Nucleus accumbens (tissue), 56 donors: ENCODE measurements around the gene NBL1.
A peak's percentile ranks its signal among the peaks of the same experiment; 100 is the strongest.
"Not testable (repeated sequence)": the region's sequence is repeated elsewhere in the genome, so short reads cannot be mapped to it uniquely, and the experiment has no call there.

Experiments
- DNase-seq, 56 donors: peaks; one replicate each; lab custom pipeline; 2025; lab: John Stamatoyannopoulos, UW

NBL1 gene

GRCh38 chr1:19621274-19621950 is 22.7 kb upstream of the NBL1 start:
- DNase-seq = no peak

DNA sequence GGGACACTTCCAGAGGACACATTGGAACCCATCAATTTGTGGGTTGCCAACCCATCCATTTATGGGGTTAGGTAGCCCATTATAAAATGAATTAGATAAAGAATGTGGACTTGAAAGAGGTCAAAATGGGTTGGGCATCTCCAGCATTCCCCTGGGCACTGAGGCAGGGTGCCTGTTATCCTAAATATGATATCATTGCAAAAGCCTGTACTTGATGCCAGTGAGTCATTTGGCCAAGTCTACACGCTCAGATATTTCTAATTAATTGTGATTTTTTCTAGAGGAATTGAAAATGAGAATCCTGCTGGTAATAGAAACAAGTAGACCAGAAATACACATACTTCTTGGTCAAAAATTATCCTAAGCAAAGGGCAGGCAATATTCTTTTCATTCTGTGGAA is 21.9 kb upstream of the NBL1 start:
- DNase-seq = no peak

DNA sequence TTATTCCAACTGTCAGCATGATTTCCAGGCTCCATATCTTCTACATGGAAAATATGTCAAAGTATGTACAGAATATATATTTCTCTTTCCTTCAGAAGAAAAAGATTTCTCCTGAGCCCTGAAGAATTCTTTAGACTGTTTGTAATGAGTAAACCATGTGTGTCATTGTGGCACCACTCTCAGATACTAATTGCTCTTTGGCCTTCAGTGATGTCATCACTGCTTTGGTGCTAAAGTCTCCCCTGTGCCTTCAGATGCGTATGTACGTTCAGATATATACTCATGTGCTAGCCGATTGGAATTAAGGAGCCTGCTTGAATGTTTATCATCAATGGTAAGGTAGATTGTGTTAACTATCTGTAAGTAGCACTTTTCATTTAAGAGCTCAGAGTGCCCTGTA is 20.6 kb upstream of the NBL1 start:
- no peak for DNase-seq

- DNase-seq = no peak
Measured at GRCh38 chr1:19625291-19625937, 18.7 kb upstream of the NBL1 start.

GRCh38 chr1:19628879-19629278 is 15.2 kb upstream of the NBL1 start:
- DNase-seq = peak in 16 of 56 donors; percentile 7 to 54 (median 27)

DNA sequence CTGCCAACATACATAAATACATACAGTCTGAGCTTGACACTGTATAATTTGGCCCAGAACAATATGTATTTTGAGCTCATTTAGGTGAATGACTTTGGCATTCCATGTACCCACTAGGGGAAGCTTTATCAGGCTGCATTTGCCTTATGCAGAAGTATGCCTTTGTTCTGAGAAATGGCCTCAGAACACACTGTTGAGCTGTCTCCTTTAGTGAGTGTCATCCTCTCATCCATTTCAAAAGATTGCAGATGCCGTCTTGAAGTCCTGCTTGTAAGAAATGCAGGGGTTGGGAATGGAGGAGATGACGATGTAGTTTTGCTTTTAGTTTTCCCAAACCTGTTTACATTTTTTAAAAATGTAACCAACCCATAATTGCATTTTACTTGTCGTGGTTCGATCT is 14.8 kb upstream of the NBL1 start:
- DNase-seq = no peak

DNA sequence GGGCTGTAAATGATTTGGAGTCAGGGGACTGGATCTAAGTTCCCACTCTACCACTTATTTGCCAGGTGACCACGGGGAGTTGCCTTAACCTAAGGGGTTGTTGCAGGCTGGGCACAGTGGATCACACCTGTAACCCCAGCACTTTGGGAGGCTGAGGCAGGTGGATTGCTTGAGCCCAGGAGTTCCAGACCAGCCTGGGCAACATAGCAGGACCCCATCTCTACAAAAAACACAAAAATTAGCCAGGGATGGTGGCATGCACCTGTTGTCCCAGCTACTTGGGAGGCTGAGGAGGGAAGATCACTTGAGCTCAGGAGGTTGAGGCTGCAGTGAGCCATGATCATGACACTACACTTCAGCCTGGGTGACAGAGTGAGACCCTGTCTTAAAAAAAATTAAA is 13.9 kb upstream of the NBL1 start:
- not testable (repeated sequence) for DNase-seq

- no peak for DNase-seq
Measured at GRCh38 chr1:19630720-19631395, 13.3 kb upstream of the NBL1 start.

- no peak for DNase-seq
Measured at GRCh38 chr1:19632211-19632610, 11.9 kb upstream of the NBL1 start.

GRCh38 chr1:19633106-19633505 is 11.0 kb upstream of the NBL1 start:
- no peak for DNase-seq

DNA sequence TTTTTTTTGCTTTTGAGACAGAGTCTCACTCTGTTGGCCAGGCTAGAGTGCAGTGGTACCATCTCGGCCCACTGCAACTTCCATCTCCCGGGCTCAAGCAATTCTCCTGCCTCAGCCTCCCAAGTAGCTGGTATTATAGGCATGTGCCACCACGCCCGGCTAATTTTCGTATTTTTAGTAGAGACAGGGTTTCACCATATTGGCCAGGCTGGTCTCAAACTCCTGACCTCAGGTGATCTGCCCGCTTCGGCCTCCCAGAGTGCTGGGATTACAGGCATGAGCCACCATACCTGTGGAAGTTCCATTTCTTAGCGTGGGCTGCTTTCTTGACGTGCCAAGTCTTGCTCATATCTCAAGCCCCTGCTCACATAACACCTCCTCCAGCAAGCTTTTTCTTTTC is 9.0 kb upstream of the NBL1 start:
- DNase-seq = not testable (repeated sequence)

GRCh38 chr1:19635646-19636045 is 8.5 kb upstream of the NBL1 start:
- no peak for DNase-seq

- no peak for DNase-seq
Measured at GRCh38 chr1:19636065-19636464, 8.0 kb upstream of the NBL1 start.

GRCh38 chr1:19636749-19637148 is 7.4 kb upstream of the NBL1 start:
- not testable (repeated sequence) for DNase-seq

GRCh38 chr1:19637606-19638005 is 6.5 kb upstream of the NBL1 start:
- no peak for DNase-seq

DNA sequence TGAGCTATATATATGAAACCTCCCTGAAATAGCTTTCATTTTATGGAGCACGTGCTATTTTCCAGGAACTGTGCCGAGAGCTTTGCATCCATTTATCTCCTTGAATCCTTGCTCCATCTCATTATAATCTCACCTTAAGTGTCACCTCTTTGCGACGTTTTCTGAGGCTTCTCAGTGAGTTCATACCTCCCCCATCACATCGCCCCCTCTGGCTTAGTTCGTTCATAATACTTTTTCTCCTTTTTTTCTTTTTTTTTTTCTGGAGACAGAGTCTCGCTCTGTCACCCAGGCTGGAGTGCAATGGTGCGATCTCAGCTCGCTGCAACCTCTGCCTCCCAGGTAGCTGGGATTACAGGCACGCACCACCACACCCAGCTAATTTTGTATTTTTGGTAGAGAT is 4.9 kb upstream of the NBL1 start:
- DNase-seq = not testable (repeated sequence)

DNA sequence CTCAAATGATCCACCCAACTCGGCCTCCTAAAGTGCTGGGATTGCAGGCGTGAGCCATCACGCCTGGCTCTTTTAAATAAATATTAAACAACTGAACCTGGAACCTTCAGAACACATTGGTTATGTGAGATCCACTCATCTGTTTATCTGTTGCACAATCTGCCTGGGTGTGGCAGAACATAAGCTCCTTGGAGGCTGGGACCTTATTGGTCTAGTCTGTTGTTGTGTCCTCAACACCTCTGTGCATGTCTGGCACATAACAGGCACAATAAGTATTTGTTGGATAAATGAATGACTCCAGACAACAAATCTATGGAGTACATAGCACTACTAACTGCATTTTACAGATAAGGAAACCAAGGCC is 4.1 kb upstream of the NBL1 start:
- DNase-seq = no peak

- no peak for DNase-seq
Measured at GRCh38 chr1:19640363-19641316, 3.5 kb upstream of the NBL1 start.

DNA sequence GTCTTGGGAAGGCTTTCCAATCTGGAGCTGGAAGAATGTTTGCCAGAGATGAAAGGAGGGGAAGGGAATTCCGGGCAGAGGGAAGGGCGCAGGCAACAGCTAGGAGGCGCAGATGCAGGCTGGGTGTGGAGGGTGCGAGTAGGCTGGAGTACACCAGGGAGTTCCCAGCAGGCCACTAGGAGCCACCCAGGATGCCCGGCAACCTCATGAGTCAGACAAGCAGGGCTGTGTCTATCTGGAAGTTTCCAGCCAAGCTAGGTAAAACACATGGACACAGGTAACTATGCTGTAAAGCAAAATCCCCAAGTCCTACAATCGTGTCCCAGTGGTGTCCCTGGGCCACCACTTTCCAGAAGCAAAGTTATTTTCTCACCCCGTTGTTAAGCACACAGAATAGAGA is 990 bp upstream of the NBL1 start:
- DNase-seq = no peak

GRCh38 chr1:19644395-19644680 is 227 bp downstream of the NBL1 start:
- DNase-seq = no peak
